HG03097 (cell line): ENCODE data around the gene ISLR.

ENCODE experiments used
- ATAC-seq: cut with Tn5 transposase; IDR thresholded peaks from one replicate; pipeline ENCODE4 v1.9.1; 2021; ENCODE audit not compliant: unreplicated experiment, low FRiP score

The ISLR gene, protein sequence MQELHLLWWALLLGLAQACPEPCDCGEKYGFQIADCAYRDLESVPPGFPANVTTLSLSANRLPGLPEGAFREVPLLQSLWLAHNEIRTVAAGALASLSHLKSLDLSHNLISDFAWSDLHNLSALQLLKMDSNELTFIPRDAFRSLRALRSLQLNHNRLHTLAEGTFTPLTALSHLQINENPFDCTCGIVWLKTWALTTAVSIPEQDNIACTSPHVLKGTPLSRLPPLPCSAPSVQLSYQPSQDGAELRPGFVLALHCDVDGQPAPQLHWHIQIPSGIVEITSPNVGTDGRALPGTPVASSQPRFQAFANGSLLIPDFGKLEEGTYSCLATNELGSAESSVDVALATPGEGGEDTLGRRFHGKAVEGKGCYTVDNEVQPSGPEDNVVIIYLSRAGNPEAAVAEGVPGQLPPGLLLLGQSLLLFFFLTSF

GRCh38 chr15:74173380-74174218 is at the start of gene ISLR:
TSS of gene ISLR (plus strand) at chr15:74173710. CDS start at chr15:74174859, 1,149 bp downstream.
- no peak for ATAC-seq

DNA sequence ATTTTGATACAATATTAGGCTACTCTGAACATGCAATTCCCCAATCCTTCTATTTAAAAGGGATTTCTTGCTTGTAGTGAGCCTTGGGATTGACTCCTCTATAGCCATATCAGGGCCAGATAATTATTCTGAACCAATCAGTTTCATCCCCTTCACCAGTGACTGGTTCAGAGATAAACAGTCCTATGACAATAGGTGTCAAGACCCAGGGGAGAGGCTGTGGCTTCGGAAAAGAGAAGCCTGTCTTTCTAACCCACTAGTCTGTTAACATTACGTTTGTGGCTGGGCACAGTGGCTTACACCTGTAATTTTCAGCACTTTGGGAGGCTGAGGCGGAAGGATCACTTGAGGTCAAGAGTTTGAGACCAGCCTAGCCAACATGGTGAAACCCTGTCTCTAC is 49.3 kb upstream of the ISLR start:
- ATAC-seq: no peak

DNA sequence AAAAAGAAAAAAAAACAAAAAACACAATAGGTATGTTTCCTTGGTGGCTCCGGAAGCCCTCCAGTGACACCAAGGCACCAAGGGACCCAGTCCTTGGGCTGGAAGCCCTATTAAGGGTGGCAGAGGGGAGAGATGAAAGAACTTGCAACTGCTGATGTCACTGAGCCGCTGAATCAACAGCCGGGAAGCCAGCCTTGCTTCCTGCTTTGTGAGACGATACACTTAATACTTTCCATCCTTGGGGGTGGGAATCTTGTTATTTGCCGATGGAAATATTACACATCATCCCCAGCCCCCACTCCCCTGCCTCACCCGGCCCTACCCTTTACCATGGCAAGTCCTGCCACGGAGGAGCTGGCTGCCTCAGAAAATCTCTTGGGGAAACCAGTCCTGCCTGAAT is 48.8 kb upstream of the ISLR start:
- no peak for ATAC-seq

GRCh38 chr15:74127255-74127953 is 46.1 kb upstream of the ISLR start:
- ATAC-seq: no peak

GRCh38 chr15:74127954-74128784 is 45.3 kb upstream of the ISLR start:
- ATAC-seq: no peak

GRCh38 chr15:74128785-74129585 is 44.5 kb upstream of the ISLR start:
- ATAC-seq: no peak

GRCh38 chr15:74129586-74130154 is 43.8 kb upstream of the ISLR start:
- ATAC-seq: no peak

GRCh38 chr15:74130155-74130848 is 43.2 kb upstream of the ISLR start, which contains the start of gene ISLR2:
TSS of gene ISLR2 (plus strand) at chr15:74130586. CDS start at chr15:74132755, 2,169 bp downstream.
- no peak for ATAC-seq

DNA sequence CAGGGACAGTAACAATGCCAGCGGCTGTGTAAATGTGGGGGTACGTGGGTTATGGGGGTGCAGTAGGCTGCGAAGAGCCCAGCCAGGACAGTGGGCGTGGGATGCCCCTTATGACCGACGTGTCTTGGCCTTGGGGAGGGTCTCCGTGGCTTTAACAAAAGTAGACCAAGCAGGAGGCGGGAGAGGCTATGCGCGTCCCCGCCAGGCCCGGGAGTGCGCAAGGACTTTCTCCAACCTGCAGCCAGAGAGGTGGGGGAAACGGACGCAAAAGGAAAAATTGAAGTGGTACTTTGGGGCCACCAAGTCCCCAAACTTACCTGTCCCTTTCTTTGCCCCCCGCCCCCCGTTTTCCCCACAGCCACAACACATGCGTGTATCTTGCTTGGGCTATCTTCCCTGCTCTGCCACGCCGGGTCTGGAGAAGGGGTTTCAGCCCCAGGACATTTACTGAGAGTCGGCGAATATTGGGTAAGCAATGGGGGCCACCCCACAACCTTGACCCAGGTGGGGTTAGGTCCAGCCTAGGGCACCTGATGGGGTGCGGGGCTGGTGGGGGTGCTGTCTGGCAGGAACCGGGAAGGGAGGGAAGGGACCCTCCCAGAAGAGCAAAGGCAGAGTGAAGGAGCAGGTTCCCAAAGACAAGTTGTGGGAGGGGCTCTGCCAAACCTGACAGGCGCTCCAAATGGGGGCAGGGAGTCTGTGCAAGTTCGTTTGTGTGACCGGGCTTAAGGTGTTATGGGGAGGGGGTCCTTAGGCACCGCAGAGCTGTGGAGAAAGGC is 42.5 kb upstream of the ISLR start:
- no peak for ATAC-seq

DNA sequence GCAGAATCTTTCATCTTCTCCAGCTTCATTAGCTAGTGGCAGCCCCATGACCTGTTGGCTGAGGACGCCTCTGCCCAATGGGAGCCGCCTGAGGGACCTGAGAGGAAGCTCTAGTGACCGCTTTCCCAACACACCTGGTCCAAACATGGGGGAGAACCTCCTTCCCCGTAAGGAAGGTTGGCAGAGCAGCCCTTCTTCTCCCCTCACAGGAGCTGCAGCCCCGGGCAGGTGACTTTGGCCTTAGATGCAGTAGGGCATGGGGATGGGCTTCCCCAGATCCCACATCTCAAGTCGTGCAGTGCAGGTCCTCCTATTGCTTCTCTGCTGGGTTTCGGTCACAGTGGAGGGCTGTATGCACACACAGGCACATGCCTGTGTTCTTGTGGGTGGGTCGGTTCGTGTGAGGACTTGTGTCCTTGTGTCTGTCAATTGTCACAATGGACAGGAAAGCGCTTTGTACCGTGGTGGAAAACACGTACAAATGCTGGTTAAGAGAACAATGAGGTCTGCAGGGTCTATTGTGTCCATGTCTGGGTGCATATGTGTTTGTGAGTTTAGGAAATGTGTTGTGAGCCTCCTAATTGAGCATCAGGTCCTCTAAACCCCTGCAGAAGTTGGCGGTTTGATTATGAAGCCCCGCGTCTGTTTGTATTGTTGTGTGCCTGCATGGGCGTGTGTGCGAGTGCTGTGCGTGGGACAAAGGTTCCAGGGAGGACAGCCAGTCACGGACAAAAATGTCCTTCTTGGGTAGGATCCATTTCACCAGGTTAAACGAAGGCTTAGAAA is 41.7 kb upstream of the ISLR start:
- ATAC-seq: no peak

- no peak for ATAC-seq
Observed at GRCh38 chr15:74132681-74133651, 40.5 kb upstream of the ISLR start.

- no peak for ATAC-seq
Observed at GRCh38 chr15:74133694-74134386, 39.7 kb upstream of the ISLR start.

DNA sequence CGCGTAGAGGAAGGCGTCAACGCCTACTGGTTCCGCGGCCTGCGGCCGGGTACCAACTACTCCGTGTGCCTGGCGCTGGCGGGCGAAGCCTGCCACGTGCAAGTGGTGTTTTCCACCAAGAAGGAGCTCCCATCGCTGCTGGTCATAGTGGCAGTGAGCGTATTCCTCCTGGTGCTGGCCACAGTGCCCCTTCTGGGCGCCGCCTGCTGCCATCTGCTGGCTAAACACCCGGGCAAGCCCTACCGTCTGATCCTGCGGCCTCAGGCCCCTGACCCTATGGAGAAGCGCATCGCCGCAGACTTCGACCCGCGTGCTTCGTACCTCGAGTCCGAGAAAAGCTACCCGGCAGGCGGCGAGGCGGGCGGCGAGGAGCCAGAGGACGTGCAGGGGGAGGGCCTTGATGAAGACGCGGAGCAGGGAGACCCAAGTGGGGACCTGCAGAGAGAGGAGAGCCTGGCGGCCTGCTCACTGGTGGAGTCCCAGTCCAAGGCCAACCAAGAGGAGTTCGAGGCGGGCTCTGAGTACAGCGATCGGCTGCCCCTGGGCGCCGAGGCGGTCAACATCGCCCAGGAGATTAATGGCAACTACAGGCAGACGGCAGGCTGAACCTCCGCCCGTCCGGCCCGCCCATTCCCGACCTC is 39.0 kb upstream of the ISLR start:
- no peak for ATAC-seq

- ATAC-seq: no peak
Observed at GRCh38 chr15:74135041-74135565, 38.4 kb upstream of the ISLR start.

- ATAC-seq: no peak
Observed at GRCh38 chr15:74136540-74136813, 37.0 kb upstream of the ISLR start.
